ENCODE results near the gene MACROD2.

GRCh38 chr20:14454296-14454695 is 459.0 kb downstream of the MACROD2 start:
- no peak for TF ChIP-seq POLR2A (IDR thresholded peaks at IDR 0.05)
- TF ChIP-seq, protein P1, sequence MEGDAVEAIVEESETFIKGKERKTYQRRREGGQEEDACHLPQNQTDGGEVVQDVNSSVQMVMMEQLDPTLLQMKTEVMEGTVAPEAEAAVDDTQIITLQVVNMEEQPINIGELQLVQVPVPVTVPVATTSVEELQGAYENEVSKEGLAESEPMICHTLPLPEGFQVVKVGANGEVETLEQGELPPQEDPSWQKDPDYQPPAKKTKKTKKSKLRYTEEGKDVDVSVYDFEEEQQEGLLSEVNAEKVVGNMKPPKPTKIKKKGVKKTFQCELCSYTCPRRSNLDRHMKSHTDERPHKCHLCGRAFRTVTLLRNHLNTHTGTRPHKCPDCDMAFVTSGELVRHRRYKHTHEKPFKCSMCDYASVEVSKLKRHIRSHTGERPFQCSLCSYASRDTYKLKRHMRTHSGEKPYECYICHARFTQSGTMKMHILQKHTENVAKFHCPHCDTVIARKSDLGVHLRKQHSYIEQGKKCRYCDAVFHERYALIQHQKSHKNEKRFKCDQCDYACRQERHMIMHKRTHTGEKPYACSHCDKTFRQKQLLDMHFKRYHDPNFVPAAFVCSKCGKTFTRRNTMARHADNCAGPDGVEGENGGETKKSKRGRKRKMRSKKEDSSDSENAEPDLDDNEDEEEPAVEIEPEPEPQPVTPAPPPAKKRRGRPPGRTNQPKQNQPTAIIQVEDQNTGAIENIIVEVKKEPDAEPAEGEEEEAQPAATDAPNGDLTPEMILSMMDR (IDR thresholded peaks at IDR 0.05), result no peak
